Panc1 (cell line): ENCODE results near the gene SHROOM2.

Experiments
- CTCF ChIP-seq: fragments of 450-650 bp; IDR thresholded peaks from 2 replicates; pipeline ENCODE4 v1.5.1; 2017; ENCODE audit warnings: mild to moderate bottlenecking
- POLR2AphosphoS5 ChIP-seq: IDR thresholded peaks from 2 replicates; pipeline ENCODE4 v1.6.1; 2012; ENCODE audit warnings: mild to moderate bottlenecking, low read depth, low read length, moderate library complexity
- REST ChIP-seq, 2 experiments: IDR thresholded peaks; 2 replicates each; pipeline ENCODE4 v1.6.1; 2011 to 2012; ENCODE audit warnings: low read depth in 2 of 2, control low read depth in 1 of 2, low read length in 1 of 2, mild to moderate bottlenecking in 1 of 2, moderate library complexity in 1 of 2; ENCODE audit not compliant: insufficient read depth in 1 of 2

- TF ChIP-seq CTCF (no peak), POLR2AphosphoS5 (no peak), REST (IDR thresholded peaks at IDR 0.05; ENCODE audit: insufficient read depth in 1 of 2, low read depth in 2 of 2, low read length in 1 of 2) (no peak)
Measured at GRCh38 chrX:9923357-9923756, 137.1 kb downstream of the SHROOM2 start.
